Activated CD4-positive, alpha-beta T cell treated with anti-CD3 and anti-CD28 coated beads, Interleukin-2, amount 50 U/mL, for 4 hours (primary cell): Measurements from ENCODE around the gene PERP.
"Not testable (repeated sequence)": the region's sequence is repeated elsewhere in the genome, so short reads cannot be mapped to it uniquely, and the experiment has no call there.

Experiments used
- DNase-seq, 2 experiments: peaks; one replicate each; pipeline ENCODE4 v3.0.0-alpha.2; 2020

PERP gene

DNA sequence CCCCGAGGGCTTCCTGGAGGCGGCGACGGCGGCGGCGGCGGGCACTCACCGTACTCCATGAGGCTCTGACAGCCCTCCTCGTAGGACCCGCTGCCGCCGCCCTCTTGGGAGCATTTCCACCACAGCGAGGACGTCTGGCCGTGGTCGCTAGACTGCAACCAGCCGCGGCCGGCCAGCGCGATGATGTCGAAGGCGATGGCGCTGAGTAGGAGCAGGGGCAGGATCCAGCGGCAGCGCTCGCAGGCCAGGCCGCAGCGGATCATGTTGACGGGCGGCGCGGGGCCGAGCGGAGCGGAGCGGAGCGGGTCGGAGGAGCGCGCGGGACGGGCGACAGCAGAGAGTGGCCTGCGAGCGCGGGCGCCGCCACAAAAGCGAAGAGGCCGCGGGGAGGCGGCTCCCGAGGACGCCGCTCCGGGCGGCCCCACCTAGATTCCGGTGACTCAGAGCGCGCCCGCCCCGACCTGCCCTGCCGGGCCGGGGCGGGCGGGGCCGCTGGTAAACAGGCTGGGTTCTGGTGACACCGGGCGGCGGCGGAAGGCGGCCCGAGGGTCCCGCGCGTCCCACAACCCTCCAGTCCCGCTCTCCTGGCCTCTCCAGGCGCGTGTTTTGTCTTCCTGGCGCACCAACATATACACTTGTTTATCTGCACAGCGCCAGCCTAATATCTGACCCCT is at the start of gene PERP:
Gene PERP, minus strand, starts transcription at position 342 of the 674 bp plus-strand sequence. Its CDS starts 79 bp downstream, at position 263.
- DNase-seq = peak; percentile 62 to 63

- no peak for DNase-seq
Measured at GRCh38 chr6:138155443-138155842, 48.2 kb upstream of the PERP start.

DNA sequence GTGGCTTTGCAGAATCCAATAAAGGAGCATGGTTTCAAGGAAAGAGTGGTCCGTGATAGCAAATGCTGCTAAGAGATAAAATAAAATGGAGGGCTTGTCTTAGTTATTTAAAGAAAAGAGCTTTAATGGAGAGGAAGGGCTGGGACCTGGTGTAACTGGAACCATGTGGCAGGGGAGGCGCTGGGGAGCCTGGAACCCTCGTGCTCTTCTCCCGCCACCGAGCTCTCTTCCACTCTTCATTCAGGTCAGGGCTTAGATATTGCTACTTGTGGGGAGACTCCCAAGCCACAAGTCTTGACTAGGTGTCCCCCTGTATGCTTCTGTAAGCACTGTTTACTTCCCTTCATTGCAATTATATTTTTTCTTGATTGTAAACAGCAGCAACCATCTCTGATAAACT is 39.3 kb upstream of the PERP start:
- DNase-seq = no peak

GRCh38 chr6:138145402-138145801 is 38.2 kb upstream of the PERP start:
- DNase-seq = no peak

GRCh38 chr6:138142806-138143205 is 35.6 kb upstream of the PERP start:
- DNase-seq = no peak

GRCh38 chr6:138129190-138129589 is 22.0 kb upstream of the PERP start:
- DNase-seq = no peak

- DNase-seq = no peak
Measured at GRCh38 chr6:138128096-138128495, 20.9 kb upstream of the PERP start.

DNA sequence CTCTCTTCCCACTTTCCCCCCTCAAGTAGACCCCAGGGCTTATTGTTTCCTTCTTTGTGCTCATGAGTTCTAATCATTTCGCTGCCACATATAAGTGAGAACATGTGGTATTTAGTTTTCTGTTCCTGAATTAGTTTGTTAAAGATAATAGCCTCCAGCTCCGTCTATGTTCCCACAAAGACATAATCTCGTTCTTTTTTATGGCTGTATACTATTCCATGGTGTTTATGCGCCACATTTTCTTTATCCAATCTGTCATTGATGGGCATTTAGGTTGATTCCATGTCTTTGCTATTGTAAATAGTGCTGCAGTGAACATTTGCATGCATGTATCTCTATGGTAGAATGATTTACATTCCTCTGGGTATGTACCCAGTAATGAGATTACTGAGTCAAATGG is 16.9 kb upstream of the PERP start:
- no peak for DNase-seq

DNA sequence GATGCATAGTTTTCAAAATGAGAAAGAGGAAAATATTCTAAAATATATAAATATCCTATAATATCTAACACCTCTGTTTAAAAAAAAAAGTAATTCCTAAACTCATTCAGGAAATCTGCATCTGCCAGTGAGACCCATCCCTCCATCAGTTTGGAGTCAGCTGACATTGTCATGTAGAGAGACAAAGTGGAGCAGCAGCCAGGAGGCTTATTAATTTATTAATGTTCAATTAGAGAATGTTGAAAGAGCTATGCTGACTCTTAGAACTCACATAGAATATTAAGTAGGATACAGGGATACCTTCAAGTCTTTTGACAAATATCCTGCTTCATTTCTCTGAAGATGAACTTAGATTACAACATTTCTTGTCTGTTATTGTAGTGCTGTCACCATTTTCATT is 12.8 kb upstream of the PERP start:
- no peak for DNase-seq

- not testable (repeated sequence) for DNase-seq
Measured at GRCh38 chr6:138119229-138119628, 12.0 kb upstream of the PERP start.

- DNase-seq = no peak
Measured at GRCh38 chr6:138117376-138117914, 10.2 kb upstream of the PERP start.

DNA sequence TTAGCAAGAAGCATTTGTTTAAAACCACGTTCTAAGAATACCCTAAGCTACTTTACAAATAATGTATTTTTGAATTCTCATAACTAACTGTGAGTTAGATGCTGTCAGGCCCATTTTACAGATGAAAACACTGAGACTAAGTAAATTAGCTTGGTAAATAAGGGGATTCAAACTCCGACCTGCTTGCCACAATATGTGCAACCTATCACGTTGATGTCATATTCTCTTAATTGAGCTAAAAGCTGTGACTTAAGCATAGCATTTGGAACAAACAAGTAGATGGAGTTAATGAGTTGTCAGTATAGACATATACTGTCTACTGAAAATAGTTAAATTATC is 9.4 kb upstream of the PERP start:
- DNase-seq = no peak

GRCh38 chr6:138115877-138116660 is 8.8 kb upstream of the PERP start:
- DNase-seq = peak; percentile 23 to 24

- DNase-seq = no peak
Measured at GRCh38 chr6:138115201-138115600, 8.0 kb upstream of the PERP start.

- DNase-seq = no peak
Measured at GRCh38 chr6:138113588-138114210, 6.5 kb upstream of the PERP start.

GRCh38 chr6:138110229-138110628 is 3.0 kb upstream of the PERP start:
- DNase-seq = no peak

DNA sequence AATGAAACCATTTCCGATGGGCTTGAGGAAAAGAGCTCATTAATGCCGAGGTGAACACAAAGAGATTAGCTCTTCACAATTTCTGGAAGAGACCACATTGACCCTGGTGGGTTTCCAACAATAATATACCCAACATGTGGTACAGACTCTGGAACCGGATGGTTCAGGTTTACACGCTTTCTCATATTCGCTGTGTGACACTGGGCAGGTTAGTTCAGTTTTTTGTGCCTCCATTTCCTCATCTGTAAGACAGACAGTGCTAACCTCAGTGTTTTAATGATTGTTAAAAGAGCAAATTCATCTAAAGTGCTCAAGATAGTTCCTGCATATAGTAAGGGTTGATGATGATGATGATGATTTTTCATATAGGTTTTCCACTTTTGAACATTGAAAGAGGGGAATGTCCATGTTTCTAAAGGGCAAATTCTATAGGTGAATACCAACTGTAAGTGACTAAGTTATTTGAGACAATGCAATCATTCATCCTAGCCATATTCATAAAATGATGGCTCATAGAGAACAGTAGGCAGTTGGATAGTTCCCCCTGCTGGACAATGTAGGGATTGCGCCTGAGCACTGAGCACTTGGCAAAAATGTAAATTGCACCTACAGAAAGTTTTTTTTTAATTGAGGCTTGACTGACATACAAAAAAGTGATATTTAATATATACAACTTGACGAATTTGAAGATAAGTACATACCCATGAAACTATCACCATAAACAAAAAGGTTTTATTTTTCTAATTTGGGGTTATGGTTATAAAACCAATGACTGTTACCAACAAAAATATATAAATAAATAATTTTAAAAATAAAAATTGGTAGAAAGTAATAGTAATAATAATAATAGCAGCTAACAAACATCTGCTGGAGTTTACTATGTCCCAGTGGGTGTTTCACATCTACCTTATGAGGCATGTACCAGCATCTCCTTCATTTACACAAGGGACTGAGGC is 2.1 kb upstream of the PERP start:
- DNase-seq = peak; percentile 76 to 83

DNA sequence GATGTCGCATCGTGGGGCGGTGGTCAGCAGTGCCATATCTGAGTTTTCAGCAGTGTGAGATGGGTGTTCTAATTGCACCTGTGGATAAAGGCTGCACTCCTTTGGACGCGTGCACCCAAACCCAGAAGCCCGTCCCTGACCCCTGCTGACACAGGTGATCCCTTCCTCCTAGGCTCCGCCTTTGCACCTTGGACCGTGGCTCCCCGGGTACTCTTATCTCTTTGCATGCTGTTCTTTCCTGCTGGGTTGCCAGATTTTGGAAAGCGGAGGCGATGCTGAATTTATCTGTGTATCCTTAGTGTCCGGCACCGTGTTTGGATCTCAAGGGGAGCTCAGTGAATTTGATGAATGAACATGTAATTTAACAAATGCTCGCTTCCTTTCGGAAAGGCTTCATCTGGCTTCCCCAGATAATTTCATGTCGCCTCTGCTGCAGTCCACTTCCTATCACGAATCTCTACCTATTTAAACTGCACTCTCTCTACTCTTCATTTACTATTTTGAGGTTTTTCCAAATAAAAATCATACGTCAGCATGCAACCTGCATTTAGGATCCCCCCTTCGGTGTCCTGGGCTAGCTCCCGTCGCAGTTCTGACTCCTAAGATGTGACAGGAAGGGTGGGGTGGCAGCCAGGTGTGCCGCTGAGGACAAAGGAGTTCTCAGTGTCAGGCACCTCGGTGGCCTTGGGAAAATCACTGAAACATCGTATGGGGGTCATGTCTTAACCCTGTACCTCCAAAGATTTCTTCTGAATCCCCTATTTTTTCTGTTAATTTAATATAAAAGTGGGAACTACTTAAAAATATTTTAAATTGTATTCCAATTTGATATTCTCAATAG is 753 bp upstream of the PERP start:
- no peak for DNase-seq

- no peak for DNase-seq
Measured at GRCh38 chr6:138106665-138107077, 548 bp downstream of the PERP start.

- no peak for DNase-seq
Measured at GRCh38 chr6:138105880-138106664, 1.1 kb downstream of the PERP start.

DNA sequence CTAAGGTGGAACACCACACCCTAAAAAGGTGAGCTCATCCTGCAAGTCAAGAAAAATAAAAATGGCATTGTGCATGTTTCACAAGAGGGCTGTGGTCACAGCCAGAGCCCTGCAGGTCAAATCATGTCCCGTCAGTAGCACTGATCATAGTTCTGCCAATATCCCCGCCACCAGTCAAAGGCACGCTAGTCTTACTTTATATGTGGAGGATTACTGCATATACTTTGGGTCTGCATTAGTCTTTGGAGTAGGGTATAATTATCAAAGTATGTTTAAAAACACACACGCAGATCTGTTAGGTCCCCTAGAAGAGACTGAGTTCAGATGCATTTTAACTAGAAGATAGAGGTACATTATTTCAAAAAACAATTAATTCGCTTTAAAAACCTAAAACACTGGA is 1.8 kb downstream of the PERP start:
- DNase-seq = no peak
